ENCODE results near the gene SLC19A2. TPM values are rescaled to one million over a fixed set of nuclear protein-coding genes. Genes with fewer than 3 reads are reported as not detected.

The SLC19A2 gene
- total and polyA plus RNA-seq, 2 of the 13 experiments (the other 11 are each of a cell fraction or from before 2014, with no cell fraction given), result 30.4 to 56.0 TPM

GRCh38 chr1:169510060-169510459 is 24.3 kb upstream of the SLC19A2 start:
- POLR2A ChIA-PET, result interaction anchor here (1.0 to 3.8 kb wide), 2 partner anchors 24 to 28 kb away, joined by 3 to 33 read pairs; partner anchors contain the start of gene SLC19A2
- WGBS (ENCODE audit: low lambda C conversion rate), result 42% methylated on average over 4 of the region's 4 CpGs
- H3K4me2 ChIP-seq (ENCODE audit: low read depth, low read length), result no peak overlapping the region
- CTCF ChIA-PET (ENCODE audit: low intra/inter-chr PET ratio, low total read pairs), result interaction anchor here (1.7 kb wide), 1 partner anchor 44 kb away, joined by 7 read pairs; no protein-coding TSS in a partner anchor
- DNase-seq (ENCODE audit: low spot score) (no peak), FAIRE-seq (no peak), ATAC-seq (peak; percentile 12)
- no TSS peak for BruUV-seq (replicated peaks)
- in situ Hi-C loops (cut with HindIII; ENCODE audit: extremely low pct_ligation_motif_present, low pct_unique_long_range_greater_than_20kb), result no loop called here
- H4K20me1 ChIP-seq (ENCODE audit: insufficient read depth, low read length), result no peaks in the 10 kb centered on the region
- H3K4me3 ChIP-seq (replicated peaks in 1 of 3; ENCODE audit: insufficient read depth in 1 of 3, low read depth in 2 of 3, low read length in 3 of 3), result no peak overlapping the region
- no peak overlapping the region for H3K9ac ChIP-seq (ENCODE audit: insufficient read depth, low read depth, low read length)
- no peaks in the 10 kb centered on the region for H3K27me3 ChIP-seq (ENCODE audit: control insufficient read depth in 1 of 2, insufficient read depth in 2 of 2, low read length in 2 of 2)
- H3K36me3 ChIP-seq (replicated peaks in 1 of 2; ENCODE audit: control insufficient read depth in 1 of 2, insufficient read depth in 2 of 2, low read length in 2 of 2), result peaks cover 5 to 20% of the 10 kb centered on the region in 2 experiments; a peak in 3 of 5 replicates
- no peaks in the 10 kb centered on the region for H3K9me3 ChIP-seq (ENCODE audit: low read length)
- H2AFZ ChIP-seq (ENCODE audit: low read length), result no peak overlapping the region
- H3K27ac ChIP-seq (ENCODE audit: extremely low read length, insufficient read depth, low read length), result no peak overlapping the region
- peaks cover 49% of the 10 kb centered on the region for H3K4me1 ChIP-seq (ENCODE audit: insufficient read depth, low read length)
- no peaks in the 10 kb centered on the region for H3K79me2 ChIP-seq (ENCODE audit: insufficient read depth, low read length)
- intact Hi-C loops (cut with micrococcal nuclease; ENCODE audit: unreplicated experiment), result no loop called here
- TF ChIP-seq DR1 (CRISPR knock-in tag; IDR thresholded peaks at IDR 0.05) (no peak), PAF1 (CRISPR knock-in tag; IDR thresholded peaks at IDR 0.05) (0 out of 2 replicates have a peak, but pooled peaks have one; percentile 46), BRCA1 (CRISPR knock-in tag; IDR thresholded peaks at IDR 0.05) (no peak), ZNF282 (IDR thresholded peaks at IDR 0.05; ENCODE audit: partially characterized antibody) (no peak), ZBTB49 (CRISPR knock-in tag; IDR thresholded peaks at IDR 0.05; ENCODE audit: borderline replicate concordance) (no peak), HNF4G (IDR thresholded peaks at IDR 0.05; ENCODE audit: borderline replicate concordance, low read depth, low read length) (no peak), HNF4G (CRISPR knock-in tag; IDR thresholded peaks at IDR 0.05; ENCODE audit: borderline replicate concordance, low read depth) (no peak), TBP (CRISPR knock-in tag; IDR thresholded peaks at IDR 0.05) (no peak), NR3C1 (CRISPR knock-in tag; IDR thresholded peaks at IDR 0.05) (no peak), ZNF563 (CRISPR knock-in tag; IDR thresholded peaks at IDR 0.05) (no peak), JDP2 (CRISPR knock-in tag; IDR thresholded peaks at IDR 0.05; ENCODE audit: borderline replicate concordance) (no peak), ZNF230 (CRISPR knock-in tag; IDR thresholded peaks at IDR 0.05) (no peak), FOXA1 (IDR thresholded peaks at IDR 0.05) (no peak), FOXA1 (CRISPR knock-in tag; IDR thresholded peaks at IDR 0.05) (no peak), NFIB (CRISPR knock-in tag; IDR thresholded peaks at IDR 0.05; ENCODE audit: borderline replicate concordance) (no peak), IRX3 (CRISPR knock-in tag; IDR thresholded peaks at IDR 0.05; ENCODE audit: borderline replicate concordance, low read depth) (no peak)
- TF ChIP-seq, protein P1, sequence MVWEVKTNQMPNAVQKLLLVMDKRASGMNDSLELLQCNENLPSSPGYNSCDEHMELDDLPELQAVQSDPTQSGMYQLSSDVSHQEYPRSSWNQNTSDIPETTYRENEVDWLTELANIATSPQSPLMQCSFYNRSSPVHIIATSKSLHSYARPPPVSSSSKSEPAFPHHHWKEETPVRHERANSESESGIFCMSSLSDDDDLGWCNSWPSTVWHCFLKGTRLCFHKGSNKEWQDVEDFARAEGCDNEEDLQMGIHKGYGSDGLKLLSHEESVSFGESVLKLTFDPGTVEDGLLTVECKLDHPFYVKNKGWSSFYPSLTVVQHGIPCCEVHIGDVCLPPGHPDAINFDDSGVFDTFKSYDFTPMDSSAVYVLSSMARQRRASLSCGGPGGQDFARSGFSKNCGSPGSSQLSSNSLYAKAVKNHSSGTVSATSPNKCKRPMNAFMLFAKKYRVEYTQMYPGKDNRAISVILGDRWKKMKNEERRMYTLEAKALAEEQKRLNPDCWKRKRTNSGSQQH (CRISPR knock-in tag; IDR thresholded peaks at IDR 0.05; ENCODE audit: low read depth), result no peak
- TF ChIP-seq, protein P2, sequence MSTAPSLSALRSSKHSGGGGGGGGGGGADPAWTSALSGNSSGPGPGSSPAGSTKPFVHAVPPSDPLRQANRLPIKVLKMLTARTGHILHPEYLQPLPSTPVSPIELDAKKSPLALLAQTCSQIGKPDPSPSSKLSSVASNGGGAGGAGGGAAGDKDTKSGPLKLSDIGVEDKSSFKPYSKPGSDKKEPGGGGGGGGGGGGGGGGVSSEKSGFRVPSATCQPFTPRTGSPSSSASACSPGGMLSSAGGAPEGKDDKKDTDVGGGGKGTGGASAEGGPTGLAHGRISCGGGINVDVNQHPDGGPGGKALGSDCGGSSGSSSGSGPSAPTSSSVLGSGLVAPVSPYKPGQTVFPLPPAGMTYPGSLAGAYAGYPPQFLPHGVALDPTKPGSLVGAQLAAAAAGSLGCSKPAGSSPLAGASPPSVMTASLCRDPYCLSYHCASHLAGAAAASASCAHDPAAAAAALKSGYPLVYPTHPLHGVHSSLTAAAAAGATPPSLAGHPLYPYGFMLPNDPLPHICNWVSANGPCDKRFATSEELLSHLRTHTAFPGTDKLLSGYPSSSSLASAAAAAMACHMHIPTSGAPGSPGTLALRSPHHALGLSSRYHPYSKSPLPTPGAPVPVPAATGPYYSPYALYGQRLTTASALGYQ (CRISPR knock-in tag; IDR thresholded peaks at IDR 0.05), result no peak
- TF ChIP-seq, protein P3, sequence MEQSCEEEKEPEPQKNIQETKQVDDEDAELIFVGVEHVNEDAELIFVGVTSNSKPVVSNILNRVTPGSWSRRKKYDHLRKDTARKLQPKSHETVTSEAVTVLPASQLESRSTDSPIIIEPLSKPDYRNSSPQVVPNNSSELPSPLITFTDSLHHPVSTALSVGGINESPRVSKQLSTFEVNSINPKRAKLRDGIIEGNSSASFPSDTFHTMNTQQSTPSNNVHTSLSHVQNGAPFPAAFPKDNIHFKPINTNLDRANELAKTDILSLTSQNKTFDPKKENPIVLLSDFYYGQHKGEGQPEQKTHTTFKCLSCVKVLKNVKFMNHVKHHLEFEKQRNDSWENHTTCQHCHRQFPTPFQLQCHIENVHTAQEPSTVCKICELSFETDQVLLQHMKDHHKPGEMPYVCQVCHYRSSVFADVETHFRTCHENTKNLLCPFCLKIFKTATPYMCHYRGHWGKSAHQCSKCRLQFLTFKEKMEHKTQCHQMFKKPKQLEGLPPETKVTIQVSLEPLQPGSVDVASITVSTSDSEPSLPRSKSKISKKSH (CRISPR knock-in tag; IDR thresholded peaks at IDR 0.05; ENCODE audit: borderline replicate concordance), result no peak

Data from HepG2 (cell line).